Activated T-cell treated with anti-CD3 and anti-CD28 coated beads for 24 hours (primary cell): ENCODE results near the gene ATXN7L1.

Source experiments
- DNase-seq: peaks from one replicate; pipeline ENCODE4 v3.0.0-alpha.2; 2020; ENCODE audit warnings: low read depth

ATXN7L1 gene

DNA sequence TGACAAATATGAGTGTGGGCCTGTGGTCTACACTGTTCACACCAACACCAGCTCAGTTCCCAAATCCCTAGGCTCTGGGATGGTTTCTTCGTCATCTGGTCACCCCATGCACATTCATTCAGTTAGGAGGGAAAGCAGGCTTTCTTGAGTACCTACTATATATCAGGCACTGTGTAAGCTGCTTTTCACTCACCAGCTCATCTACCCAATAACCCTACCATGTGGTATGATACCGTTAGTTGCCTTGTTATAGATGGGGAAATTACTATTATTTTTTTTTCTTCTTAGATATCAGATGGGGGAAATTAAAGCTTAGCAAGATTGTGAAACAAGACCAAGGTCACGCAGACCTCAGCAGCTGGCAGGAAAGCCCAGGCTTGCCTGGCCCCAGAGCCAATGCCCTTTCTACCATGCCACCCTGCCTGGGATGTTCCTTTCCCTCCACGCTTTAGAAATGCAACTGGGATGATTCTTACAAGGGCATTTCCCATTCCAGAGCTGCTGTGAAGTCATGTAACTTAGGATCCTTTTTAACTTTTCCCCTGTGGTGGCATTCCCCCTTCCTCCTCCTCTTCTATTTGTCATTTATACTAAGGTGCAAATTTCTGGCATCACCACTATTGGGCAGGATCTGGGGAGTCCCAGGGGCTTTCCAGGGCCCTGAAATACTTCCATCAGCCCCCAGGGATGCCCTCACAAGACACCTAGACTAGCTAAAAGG is 202.0 kb downstream of the ATXN7L1 start:
- DNase-seq = no peak

DNA sequence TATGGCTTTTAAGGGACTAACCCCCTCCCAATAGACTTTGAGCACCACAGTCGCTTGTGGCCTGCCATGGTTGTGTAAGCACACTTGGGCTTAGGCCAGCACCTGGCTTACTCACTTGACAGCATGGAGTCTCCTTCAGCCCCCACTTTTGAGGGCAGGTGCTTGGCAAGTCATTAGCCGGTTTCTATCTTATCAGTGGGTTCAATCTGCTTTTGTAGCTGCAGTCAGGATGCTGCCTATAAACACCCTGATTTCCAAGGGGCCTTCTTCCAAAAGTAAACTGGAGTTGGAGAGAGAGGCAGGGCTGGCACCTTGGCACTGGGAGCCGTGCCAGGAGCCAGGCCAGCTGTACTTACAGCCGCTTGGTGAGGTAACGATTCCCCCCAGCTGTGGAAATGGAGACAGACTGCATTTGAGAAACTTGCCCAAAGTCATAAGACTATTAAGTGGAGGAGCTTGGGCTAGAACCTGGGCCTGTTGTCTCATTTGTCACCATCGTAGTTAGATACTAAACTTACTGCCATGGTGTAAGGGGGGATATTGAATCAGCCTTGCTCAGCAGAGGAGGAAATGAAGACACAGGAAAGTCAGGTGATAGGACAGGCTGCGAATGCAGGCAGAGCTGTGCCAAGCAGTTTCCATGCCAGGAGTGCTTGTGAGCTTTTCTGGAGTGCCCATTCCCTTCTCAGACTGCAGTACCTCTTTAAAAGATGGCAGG is 202.9 kb downstream of the ATXN7L1 start:
- DNase-seq = no peak

DNA sequence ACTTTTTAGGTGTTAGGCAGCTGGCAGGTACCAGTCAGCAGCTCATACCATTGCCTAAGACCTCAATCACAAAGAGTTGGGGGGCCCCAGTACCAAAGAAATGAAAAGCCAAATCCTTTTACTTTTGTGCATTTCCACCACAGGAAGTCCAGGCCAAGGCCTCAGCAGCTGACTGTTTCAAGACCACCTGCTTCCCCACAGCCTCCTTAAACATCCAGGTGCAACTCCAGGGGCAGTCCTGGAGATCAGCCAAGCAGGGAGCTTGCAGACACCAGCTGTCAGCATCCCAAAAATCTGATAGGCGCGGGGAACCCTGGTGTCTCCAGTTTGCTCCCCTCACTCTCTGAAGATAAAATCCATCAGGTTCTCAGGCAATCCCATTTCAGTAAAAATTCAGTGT is 203.6 kb downstream of the ATXN7L1 start:
- no peak for DNase-seq

DNA sequence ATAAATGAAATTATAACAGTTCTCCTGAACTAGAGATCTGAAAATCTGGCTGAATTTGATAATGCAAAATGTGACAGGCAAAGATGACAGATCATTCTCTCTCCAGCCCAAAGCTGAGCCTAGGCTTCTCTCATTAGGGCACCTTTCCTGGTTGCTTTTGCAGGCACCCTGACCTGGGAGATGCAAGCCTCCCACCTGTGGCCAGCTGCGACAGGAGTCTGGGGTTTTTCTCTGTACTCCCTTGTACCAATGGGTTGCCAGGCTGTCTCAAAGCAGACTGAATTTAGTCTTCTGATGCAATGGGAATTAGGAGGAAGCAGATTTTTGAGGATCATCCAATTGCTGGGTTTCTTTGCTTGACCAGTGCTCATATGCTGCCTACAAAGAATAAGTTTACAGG is 210.1 kb downstream of the ATXN7L1 start:
- DNase-seq = no peak

DNA sequence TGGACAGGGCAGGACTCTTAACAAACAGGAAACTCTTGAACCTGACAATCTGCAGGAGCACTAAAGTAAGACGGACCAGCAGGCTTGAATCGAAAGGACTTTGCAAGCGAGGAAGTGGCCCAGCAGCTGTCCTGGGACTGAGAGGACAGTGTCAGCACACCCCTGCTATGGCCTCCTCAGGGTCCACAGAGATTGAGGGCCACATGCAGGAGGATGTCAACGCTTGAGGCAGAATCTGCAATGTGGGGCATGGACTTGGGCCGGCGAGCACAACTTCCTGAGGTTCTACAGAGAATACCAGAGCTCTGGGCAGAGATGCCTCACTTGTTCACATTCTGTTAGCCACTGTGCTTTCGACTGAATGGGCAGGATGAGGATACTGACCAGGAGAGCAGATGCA is 210.7 kb downstream of the ATXN7L1 start:
- DNase-seq = no peak

DNA sequence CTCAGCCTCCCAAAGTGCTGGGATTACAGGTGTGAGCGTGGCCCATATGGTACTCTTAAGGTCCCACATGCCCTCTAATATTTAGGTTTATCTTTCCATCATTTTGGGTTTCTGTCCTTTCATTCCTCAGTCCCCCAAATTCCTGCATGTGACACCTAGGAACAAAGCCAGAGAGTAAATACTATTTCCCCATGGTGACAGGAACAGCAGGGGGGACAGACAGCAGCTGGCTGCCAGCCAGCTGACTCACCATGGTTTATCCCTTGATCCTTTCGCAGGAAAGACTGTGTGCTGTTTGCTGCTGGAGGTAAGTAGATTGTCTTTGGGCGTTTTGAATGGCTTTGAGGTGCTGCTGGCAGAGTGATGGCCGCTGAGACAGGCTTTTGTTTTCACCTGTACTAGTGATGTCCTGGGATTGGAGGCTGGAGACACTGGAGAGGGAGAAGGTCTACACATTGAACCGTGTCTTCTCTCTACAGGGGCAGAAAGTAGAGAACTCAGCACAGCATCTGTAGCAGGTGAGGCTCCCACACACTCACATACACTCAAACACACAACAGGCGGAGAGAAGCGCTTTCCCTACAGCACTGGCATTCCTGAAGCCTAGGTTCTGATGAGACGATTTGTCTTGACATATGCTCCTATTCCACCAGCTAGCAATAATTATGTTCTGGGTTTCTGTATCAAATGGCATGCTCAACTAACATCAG is 211.4 kb downstream of the ATXN7L1 start:
- DNase-seq = no peak

DNA sequence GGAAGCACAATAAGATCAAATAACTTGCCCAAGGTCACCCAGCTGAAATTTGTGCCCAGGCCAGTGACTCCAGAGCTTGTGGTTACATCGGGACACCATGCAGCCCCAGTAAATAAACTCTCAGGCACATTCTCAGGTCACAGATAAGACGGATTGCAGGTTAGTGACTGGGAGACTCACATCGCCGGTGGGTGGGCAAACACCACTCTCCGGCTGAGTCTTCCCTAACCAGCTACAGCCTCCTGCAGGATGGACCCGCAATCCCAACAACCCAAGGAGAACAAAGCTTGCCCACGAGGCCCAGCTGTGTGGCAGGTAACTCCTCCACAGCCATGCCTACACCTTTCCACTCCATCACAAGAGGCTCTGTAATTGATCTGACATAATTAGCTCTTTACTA is 213.4 kb downstream of the ATXN7L1 start:
- DNase-seq = no peak

DNA sequence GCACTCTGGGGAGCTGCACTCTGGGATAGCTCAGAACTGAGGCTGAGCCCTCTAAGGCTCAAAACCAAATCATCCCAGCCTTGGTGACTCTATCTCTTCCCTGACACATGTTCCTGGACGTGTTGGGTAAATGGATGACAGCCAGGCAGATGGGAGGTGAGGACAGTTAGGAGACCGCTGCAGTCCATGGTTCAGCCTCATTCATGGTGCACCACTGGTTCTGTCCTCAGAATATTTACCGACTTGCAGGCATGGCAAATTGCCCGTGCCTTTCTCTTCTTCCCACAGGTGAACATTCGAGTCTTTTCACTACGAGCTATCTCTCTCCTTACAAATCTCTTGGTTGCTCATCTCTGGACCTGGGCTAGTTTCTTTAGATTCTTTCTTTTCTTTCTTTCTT is 214.8 kb downstream of the ATXN7L1 start:
- DNase-seq = no peak

DNA sequence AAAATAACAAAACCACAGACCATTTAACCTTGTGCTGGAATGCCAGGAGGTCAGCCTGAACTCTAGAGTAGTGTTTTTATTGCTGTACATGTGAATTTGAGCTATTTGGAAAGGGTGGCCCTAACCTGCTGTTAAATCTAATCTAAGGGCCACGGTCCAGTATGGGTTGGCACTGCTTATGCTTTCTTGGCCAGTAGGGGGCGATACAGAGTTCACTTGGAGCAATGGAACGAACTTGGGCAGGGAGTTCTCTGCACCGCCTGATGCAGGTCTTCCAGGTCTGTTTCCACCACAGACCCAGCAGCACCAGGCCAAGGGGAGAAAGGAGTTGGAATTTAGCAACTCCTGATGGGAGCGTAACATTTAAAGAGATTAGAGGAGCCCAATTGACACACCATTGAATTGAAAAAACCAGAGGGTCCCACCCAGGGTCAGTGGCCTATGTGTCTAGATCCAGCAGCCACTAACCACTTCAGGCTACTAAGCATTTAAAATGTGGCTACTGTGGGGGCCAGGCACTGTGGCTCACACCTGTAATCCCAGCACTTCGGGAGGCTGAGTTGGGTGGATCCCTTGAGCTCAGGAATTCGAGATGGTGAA is 219.4 kb downstream of the ATXN7L1 start:
- DNase-seq = peak; percentile 55

DNA sequence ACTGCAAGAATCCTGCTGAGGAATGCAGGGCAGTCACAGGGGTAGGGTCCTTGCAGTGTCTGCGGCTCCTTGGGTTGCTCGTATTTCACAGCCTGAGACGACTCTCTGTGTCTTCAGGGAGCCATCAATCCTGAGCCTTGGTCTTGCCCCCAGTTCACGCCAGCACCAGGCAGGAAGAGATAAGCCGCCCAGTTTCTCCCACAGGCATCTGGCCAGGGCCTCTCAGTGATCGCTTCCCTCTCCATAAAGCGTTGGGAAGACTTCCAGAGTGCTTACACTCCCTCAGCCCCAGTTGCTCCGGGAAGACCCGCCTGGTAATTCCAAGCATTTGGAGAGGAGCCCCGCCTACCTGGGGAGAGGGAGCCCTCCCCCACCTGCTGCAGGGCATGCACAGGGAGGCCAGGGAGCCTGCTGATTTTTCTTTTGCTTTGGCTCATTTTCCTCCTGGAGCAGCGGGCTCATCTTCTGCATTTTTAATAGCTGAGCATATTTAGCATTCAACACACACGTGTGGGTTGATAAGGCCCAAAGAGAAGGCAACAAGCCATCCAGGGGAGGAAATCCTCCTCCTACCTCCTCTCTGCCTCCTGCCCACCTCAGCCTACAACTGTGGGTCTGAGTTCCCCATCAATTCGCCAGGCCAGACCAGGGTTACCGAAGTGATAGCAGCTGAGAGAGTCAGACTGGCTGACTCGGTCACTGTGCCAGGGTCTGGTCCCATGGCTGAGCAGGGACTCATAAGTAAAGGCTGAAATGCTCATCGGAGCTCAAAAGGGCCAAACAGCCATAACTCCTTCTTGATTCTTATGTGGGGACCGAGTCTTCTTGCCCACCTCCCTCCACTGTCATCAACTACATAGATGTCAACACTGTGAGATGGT is 220.7 kb downstream of the ATXN7L1 start:
- no peak for DNase-seq

DNA sequence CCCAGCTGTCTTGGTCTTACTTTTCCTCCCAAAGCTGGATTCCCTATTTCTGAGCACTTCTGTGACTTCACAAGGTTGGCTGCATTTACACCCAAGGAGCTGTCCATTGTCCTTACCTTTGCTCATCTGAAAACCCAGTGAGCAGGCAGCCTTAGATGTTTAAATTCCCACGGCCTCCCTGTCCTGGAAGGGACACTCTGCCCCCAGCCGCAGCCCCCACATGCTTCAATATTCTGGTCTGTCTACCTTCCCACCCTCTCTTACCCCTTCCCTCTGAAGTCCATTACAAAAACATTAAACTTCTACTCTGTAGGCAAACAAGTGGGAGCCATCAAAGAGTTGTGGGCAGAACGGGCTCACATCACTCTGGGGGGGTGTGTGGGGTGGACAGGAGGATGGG is 221.3 kb downstream of the ATXN7L1 start:
- no peak for DNase-seq

DNA sequence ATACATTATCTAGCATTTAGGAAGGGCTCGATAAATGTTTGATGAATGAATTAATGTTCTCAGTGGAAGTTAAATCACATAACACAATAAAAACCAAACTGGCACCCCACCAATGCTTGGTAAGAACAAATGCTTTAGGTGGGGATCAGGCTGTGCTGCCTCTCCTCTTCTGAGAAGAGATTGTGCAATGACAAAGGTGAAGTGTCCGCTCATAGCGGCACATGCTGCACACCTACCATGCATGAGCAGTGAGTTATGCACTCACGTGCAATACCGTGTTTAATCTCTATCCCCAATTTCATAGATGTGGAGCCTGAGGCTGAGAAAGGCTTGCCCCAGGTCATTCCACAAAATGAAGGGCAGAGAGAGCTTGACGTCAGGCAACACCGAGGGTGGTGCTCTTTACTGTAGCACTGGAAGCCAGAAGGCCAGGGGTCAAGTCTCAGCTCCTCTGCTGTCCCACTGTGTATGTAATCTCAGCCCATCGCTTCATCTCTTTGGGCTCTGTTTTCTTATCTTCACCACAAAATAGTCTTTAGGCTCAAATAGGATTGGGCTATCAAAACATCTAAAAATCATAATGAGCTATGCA is 222.2 kb downstream of the ATXN7L1 start:
- DNase-seq = no peak

DNA sequence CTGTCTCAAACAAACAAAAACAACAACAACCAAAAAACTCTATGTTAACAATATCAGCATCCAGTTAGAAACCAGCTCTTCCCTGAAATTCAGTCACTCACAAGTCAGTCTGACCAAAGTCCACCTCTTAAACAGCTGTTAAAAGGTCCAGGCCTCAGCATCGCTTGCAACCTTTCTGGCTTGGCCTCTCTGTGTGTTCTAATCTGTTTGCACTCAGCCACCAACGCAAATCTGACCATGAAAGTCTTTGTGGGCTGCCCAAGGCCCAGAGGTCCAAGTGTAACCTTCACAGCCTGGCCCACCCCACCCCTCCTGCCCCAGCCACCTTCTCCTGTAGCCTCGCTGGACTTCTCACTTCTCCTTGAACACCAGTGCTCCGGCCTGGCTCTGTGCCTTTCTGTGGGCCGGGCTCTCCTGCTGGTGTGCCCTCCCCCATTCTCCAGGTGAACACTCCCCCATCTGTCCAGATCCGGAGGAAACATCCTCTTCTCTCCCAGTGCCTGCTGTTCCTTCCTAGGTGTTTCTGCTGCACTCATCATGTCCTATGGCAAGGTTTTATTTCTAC is 222.9 kb downstream of the ATXN7L1 start:
- DNase-seq = no peak

DNA sequence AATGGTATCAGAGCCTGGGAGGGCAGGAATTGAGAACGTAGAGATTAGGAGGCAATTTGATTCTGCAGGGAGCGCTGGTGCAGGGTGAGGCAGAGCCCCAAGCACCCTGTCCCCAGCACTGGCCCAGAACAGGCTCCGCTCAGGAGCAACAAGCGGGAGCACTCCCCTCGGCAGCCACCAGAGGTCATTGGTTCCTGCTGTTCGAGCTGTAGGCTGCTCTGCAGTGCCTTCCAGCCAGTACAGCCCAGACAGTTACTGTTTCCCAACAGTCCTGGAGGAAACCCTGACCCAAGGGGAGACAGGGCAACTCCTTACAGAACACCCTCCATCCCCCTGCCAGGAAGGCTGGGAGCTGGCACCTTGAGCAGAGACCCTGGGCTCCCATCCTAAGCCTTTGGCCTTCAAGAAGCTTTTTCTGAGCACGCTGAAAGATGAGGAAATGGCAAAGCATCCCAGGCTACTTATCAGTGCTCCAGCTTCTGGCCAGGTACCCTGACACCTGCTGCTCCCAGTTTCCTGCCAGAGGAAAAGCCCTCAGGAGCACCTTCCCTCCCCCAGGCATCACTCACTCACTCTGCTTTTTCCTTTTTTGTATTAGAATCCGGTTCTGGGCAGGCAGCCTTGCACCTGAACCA is 223.9 kb downstream of the ATXN7L1 start:
- peak; percentile 61 for DNase-seq

DNA sequence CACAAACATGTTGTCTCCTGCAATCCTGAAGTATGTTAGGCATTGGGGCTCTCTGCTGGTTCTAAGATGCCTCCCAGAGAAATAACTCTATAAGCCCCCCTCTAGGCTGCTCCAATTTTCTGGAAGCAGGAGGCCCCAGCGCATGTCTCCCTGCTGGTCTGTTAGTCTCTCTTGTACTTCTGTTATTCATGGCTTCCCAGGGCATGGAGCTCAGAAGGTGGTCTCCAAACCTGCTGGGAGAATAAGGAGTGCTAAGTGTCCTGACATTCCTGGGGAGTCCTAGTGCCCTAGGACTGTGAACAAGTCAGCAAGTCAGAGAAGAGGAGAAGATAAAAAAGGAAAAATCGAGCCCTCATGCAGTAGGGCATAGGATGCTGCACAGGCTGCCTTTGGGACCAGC is 224.6 kb downstream of the ATXN7L1 start:
- no peak for DNase-seq

DNA sequence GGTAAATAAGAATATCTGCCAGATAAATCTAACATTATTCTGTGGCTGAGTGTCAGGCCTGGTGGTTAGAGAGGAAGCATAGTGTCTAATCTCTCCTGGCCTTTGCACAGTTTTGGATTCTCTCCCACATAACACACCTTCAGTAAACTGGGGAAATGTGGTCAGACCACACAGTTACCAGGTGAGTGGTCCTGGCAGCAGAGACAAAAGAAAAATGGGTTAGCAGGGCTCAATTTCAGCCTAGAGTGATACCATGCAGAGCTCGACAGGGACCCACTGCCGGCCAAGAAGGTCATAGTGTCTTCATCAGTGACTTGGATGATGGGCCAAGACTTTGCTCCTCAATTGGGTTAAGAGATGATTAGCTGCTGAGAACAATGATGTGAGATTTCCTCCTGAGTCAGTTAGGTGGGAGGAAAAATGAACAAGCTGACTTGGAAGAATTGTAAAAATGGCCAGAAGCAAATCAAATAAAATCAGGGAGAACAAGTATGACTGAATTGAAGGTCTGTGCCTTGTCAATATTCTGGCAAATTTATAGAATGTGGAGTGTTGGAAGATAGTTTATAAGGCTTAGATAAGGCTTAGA is 225.9 kb downstream of the ATXN7L1 start:
- no peak for DNase-seq

DNA sequence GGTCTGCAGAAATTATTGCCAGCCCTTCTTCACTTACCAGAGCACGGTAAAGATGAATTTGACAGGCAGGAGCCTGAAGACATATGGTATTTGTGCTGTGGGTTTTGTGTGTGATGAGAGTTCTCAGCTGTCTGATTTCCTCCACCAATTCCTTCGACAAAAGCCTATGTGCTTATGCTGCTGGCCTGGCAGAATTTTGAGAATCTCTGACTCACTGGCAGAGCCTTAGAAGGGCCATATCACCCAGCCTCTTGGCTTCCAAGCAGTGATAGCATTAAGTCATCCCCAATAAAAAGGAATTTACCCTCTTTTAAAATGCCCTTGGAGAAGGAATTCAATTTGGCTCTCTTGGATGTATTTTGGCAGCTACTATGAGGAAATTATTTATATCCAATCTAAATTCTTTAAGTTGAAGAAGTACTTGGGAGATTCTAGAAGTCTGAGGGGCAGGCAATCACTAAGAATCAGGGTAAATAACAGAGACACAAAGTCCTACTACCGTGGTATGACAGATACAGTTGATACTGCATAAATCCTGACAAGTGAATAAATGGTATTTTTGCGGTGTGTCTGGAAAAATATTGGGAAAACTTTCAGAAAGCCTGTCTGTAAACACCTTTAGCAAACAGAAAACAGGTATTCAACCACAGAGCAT is 226.5 kb downstream of the ATXN7L1 start:
- DNase-seq = no peak

DNA sequence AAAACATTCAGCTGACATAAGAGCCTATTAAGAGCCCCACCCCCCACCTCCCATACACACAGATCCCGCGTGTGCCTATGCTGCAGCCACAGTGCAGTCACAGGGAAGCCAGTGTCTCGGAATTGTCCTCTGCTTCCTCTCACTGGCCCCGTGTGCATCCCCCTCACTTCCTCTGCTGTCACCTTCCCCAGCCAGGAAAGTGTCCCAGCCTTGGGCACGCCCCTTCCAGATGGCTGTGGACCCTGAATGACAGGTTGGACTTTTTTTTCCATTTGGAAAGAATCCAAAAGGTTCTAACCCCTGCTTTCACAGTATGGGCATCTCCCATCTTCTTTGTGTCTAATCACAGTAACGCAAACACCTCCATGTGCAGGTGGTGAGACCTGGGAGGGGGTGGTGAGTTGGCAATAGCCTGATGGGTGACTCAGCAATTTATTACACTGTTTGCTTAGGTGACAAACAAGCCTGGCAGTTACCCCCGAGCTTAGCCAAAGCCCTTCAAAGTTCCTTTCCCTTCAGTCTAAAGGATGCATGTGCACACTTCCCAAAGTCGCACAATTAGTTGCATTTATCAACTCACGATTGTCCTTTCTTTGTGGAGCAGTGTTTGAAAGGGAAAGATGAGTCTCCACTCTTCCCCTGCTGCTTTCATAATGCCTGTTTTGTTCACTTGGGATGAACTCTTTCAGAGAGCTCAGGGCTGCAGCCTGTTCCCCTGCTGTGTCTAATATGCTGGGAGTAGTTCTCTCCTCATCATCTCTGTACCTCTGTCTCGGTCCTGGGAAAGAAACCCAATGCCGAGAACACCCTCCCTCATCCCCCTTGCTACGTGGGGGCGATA is 227.6 kb downstream of the ATXN7L1 start:
- no peak for DNase-seq

DNA sequence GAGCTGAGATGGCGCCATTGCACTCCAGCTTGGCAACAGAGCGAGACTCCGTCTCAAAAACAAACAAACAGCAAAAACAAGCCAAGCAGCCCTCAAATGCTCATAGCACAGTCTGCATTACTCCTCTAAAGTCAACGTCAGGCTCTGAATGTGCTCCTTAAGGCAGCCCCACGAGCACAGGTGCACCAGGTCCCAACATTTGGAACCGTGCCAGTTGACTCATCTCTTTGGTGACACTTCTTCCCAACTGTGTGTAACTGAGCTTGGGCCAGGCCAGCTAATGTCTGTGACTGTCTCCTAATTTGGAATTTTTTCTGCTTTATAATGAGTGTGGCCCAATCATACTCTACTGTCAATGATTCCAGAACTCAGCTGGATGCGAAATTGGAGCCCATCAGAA is 228.8 kb downstream of the ATXN7L1 start:
- no peak for DNase-seq
